NCI-H1417 treated with DMSO at 0.1 percent for 48 hours (cell line): ENCODE measurements around the gene RELB.

ENCODE experiments used
- DNase-seq: peaks from one replicate; lab custom pipeline; 2025; lab: John Stamatoyannopoulos, UW

Gene RELB

GRCh38 chr19:45023048-45023447 lies 21.8 kb downstream of the RELB start:
- no peak for DNase-seq

GRCh38 chr19:45025264-45025663 lies 24.0 kb downstream of the RELB start:
- DNase-seq = no peak

GRCh38 chr19:45027371-45027770 lies 26.1 kb downstream of the RELB start:
- no peak for DNase-seq

- no peak for DNase-seq
These were observed 29.6 kb downstream of the RELB start for GRCh38 chr19:45030825-45031224.

- no peak for DNase-seq
These were observed 31.2 kb downstream of the RELB start for GRCh38 chr19:45032421-45032820.

GRCh38 chr19:45035755-45036154 lies 34.5 kb downstream of the RELB start:
- no peak for DNase-seq

- no peak for DNase-seq
These were observed 36.3 kb downstream of the RELB start for GRCh38 chr19:45037393-45038169.

GRCh38 chr19:45038931-45039893 lies 37.9 kb downstream of the RELB start, which contains the start of gene CLASRP:
Gene CLASRP, plus strand, starts transcription at chr19:45039045. Its CDS starts 1,168 bp downstream, at chr19:45040213.
- DNase-seq = peak; percentile 38

GRCh38 chr19:45040059-45040771 lies 39.0 kb downstream of the RELB start:
- DNase-seq = no peak

GRCh38 chr19:45041125-45041524 lies 39.9 kb downstream of the RELB start:
- DNase-seq = no peak

GRCh38 chr19:45045671-45046353 lies 44.5 kb downstream of the RELB start:
- no peak for DNase-seq

- DNase-seq = no peak
These were observed 45.1 kb downstream of the RELB start for GRCh38 chr19:45046355-45046754.

- no peak for DNase-seq
These were observed 46.0 kb downstream of the RELB start for GRCh38 chr19:45047188-45047797.

GRCh38 chr19:45049073-45049736 lies 47.9 kb downstream of the RELB start:
- DNase-seq = no peak

- no peak for DNase-seq
These were observed 48.8 kb downstream of the RELB start for GRCh38 chr19:45050036-45050435.

- DNase-seq = no peak
These were observed 50.8 kb downstream of the RELB start for GRCh38 chr19:45051929-45052579.

GRCh38 chr19:45056831-45057230 lies 55.6 kb downstream of the RELB start:
- no peak for DNase-seq

GRCh38 chr19:45057444-45057843 lies 56.2 kb downstream of the RELB start:
- DNase-seq = no peak

GRCh38 chr19:45058622-45059159 lies 57.4 kb downstream of the RELB start:
- no peak for DNase-seq
